GM19324 (cell line): Measurements from ENCODE around the gene CBFA2T3.

ENCODE experiments used
- ATAC-seq: cut with Tn5 transposase; IDR thresholded peaks from one replicate; pipeline ENCODE4 v1.9.1; 2021; ENCODE audit warnings: mild to moderate bottlenecking, moderate library complexity; ENCODE audit not compliant: unreplicated experiment, low FRiP score

Gene CBFA2T3

GRCh38 chr16:88850531-88851199 lies 126.3 kb downstream of the CBFA2T3 start:
- no peak for ATAC-seq

GRCh38 chr16:88848557-88848956 lies 128.4 kb downstream of the CBFA2T3 start:
- ATAC-seq: no peak

GRCh38 chr16:88847654-88848053 lies 129.4 kb downstream of the CBFA2T3 start:
- ATAC-seq: no peak

- no peak for ATAC-seq
Observed at GRCh38 chr16:88846088-88846487, 130.9 kb downstream of the CBFA2T3 start.

GRCh38 chr16:88844419-88845036 lies 132.5 kb downstream of the CBFA2T3 start:
- ATAC-seq: no peak

GRCh38 chr16:88843256-88843655 lies 133.8 kb downstream of the CBFA2T3 start:
- ATAC-seq: no peak

- ATAC-seq: no peak
Observed at GRCh38 chr16:88842806-88843205, 134.2 kb downstream of the CBFA2T3 start.

GRCh38 chr16:88842308-88842756 lies 134.7 kb downstream of the CBFA2T3 start:
- no peak for ATAC-seq

- no peak for ATAC-seq
Observed at GRCh38 chr16:88841521-88842307, 135.3 kb downstream of the CBFA2T3 start.

- no peak for ATAC-seq
Observed at GRCh38 chr16:88840600-88841215, 136.3 kb downstream of the CBFA2T3 start.

GRCh38 chr16:88839745-88840599 lies 137.0 kb downstream of the CBFA2T3 start:
- ATAC-seq: no peak

GRCh38 chr16:88839026-88839529 lies 137.9 kb downstream of the CBFA2T3 start:
- no peak for ATAC-seq

GRCh38 chr16:88838566-88838965 lies 138.4 kb downstream of the CBFA2T3 start:
- ATAC-seq: no peak

GRCh38 chr16:88837806-88838205 lies 139.2 kb downstream of the CBFA2T3 start:
- ATAC-seq: no peak

GRCh38 chr16:88836791-88837190 lies 140.2 kb downstream of the CBFA2T3 start:
- ATAC-seq: no peak

GRCh38 chr16:88835818-88836217 lies 141.2 kb downstream of the CBFA2T3 start:
- no peak for ATAC-seq

- ATAC-seq: no peak
Observed at GRCh38 chr16:88835383-88835782, 141.6 kb downstream of the CBFA2T3 start.

- no peak for ATAC-seq
Observed at GRCh38 chr16:88834670-88835069, 142.3 kb downstream of the CBFA2T3 start.

GRCh38 chr16:88833086-88833485 lies 143.9 kb downstream of the CBFA2T3 start:
- no peak for ATAC-seq

- no peak for ATAC-seq
Observed at GRCh38 chr16:88831838-88832237, 145.2 kb downstream of the CBFA2T3 start.
